Articular chondrocyte of knee joint (primary cell): ENCODE results near the gene STATH. TPM values are rescaled to one million over a fixed set of nuclear protein-coding genes. Genes with fewer than 3 reads are reported as not detected.

Experiments
- total RNA-seq: library from RNA; depleted of rRNA; stranded (reverse); fragments of >200 nt; gene quantifications from 2 replicates; pipeline ENCODE4 v1.2.3, GENCODE V29; 2012

STATH gene
- total RNA-seq: not detected in 2 replicates

GRCh38 chr4:69995526-69996016 is at the start of gene STATH:
TSS of gene STATH (plus strand) at chr4:69995966. CDS start at chr4:69998438, 2,472 bp downstream.

GRCh38 chr4:69965628-69966027 is 30.1 kb upstream of the STATH start, which contains the start of gene CSN2:
TSS of gene CSN2 (minus strand) at chr4:69965728. CDS start at chr4:69960995, 4,733 bp downstream.

GRCh38 chr4:70028159-70028558 is 32.4 kb downstream of the STATH start, which contains the start of gene HTN3:
TSS of gene HTN3 (plus strand) at chr4:70028459. CDS start at chr4:70030741, 2,282 bp downstream.

GRCh38 chr4:70050138-70050537 is 54.4 kb downstream of the STATH start, which contains the start of gene HTN1:
TSS of gene HTN1 (plus strand) at chr4:70050438. CDS start at chr4:70053077, 2,639 bp downstream.

Other genes with a start within 250 kb of the STATH start
- under 0.01 and 0.11 TPM in 2 replicates for gene SULT1B1, start 235.3 kb upstream of the STATH start, total RNA-seq
- gene SULT1E1, start 135.8 kb upstream of the STATH start, total RNA-seq: 0.22 TPM in 1 of 2 replicates, not detected in the other
- not detected in 2 replicates for gene CSN1S1, start 64.9 kb upstream of the STATH start, total RNA-seq
- gene CSN2, start 30.2 kb upstream of the STATH start, total RNA-seq: not detected in 2 replicates
- gene HTN3, start 32.5 kb downstream of the STATH start, total RNA-seq: not detected in 2 replicates
- 0.11 TPM in 1 of 2 replicates, not detected in the other for gene HTN1, start 54.5 kb downstream of the STATH start, total RNA-seq
- not detected in 2 replicates for gene PRR27, start 158.3 kb downstream of the STATH start, total RNA-seq
- gene ODAM, start 199.8 kb downstream of the STATH start, total RNA-seq: not detected in 2 replicates
- gene FDCSP, start 230.2 kb downstream of the STATH start, total RNA-seq: not detected in 2 replicates
- gene CSN3, start 246.6 kb downstream of the STATH start, total RNA-seq: not detected in 2 replicates